Stimulated activated CD8-positive, alpha-beta memory T cell treated with anti-CD3 and anti-CD28 coated beads, Interleukin-12 subunit alpha, Interleukin-12 subunit beta, amount 100 ng/mL, for 24 hours (primary cell): ENCODE data around the gene FXR1.
"Not testable (repeated sequence)": the region's sequence is repeated elsewhere in the genome, so short reads cannot be mapped to it uniquely, and the experiment has no call there.

Experiments
- DNase-seq: peaks from one replicate; pipeline ENCODE4 v3.0.0-alpha.2; 2020; ENCODE audit errors: extremely low read depth

The FXR1 gene

GRCh38 chr3:180934638-180935037, 22.2 kb downstream of the FXR1 start:
- DNase-seq = no peak

GRCh38 chr3:180940826-180941225, 28.4 kb downstream of the FXR1 start:
- DNase-seq = no peak

DNA sequence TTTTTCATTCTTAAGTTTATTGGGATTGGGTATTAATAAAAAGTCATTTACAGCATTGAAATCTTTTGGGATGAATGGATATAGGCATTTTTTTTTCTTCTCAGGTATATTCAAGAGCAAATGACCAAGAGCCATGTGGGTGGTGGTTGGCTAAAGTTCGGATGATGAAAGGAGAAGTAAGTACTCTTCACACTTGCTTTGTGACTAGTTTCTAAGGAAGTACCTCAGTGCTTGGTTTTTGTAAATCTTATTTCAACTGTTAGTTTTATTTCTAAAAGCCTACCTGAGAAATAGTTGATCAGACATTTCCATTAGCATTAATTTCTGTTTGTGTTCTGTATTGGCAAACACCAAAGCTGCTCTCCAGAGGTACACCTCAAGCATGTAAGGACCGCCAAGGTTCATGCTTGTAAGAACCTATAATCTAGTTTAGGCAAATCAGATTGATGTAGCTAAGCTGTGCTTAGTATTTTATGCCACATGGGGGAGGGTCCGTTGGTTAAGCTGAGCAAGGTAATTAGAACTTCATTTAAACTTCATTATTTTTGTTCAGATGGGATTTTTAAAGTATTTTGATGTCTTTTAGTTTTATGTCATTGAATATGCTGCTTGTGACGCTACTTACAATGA, 35.4 kb downstream of the FXR1 start:
- DNase-seq = no peak

DNA sequence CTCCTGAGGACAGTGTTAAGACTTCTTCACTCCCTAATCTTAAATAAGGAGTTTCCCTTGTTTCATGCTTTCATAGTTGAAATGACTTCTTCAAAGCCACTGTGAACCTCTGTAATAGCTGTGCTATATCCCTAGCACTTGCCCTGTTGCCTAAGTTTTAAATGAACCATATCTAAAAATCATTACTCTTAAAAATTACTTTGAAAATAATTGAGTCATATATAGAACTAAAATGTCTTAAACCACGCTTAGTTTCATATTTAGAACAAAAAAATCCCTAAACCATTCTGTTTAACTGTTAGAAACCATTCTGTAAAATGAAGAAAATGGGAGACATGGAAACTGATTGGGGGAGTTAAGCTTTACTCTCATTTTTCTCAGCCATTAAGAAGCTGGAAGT, 47.2 kb downstream of the FXR1 start:
- no peak for DNase-seq

DNA sequence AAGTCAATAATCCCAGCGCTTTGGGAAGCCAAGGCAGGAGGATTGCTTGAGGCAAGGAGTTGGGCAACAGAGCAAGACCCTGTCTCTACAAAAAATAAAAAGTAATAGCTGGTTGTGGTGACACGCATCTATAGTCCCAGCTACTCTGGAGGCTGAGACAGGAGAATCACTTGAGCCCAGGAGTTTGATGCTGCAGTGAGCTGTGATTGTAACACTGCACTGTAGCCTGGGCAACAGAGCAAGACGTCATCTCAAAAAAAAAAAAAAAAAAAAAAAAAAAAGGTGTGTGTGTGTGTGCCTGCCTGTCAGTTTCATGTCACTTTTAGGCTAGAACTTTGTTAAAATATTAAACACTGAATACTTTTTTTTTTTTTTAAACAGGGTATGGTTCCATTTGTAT, 48.6 kb downstream of the FXR1 start:
- no peak for DNase-seq

DNA sequence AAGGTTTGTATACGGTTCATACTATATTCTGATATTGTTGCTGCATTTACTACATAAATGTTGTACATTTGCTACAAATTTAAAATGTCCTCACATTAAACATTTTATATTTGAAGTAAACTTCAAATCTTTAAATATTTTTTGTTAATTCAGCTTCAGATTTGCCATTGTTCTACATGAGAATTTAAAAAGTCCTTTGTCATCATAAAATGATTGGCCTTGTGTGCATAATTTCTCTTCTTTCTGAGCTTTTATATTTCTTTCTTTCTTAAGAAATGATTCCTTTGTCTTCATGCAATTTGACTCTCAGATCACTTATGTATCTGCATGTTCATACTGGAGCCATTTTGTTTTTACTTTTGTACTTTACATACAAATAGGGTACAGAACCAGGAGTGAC, 49.1 kb downstream of the FXR1 start:
- DNase-seq = no peak

- DNase-seq = no peak
Measured at GRCh38 chr3:180962530-180962929, 50.1 kb downstream of the FXR1 start.

DNA sequence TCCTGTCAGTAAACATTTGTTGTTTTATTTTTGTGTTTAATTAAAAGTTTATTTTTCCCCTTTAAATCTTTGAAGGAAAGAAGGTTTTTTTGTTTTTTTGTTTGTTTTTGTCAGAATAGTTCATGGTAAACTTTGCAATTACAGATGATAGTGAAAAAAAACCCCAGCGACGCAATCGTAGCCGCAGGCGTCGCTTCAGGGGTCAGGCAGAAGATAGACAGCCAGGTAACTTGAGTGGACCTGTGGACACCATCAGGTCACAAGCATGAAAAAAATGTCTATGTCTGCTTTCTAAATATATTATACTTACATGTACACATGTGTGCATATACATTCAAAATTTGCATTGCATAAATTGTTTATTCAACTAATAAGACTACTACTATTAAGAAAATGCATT, 58.5 kb downstream of the FXR1 start:
- no peak for DNase-seq

DNA sequence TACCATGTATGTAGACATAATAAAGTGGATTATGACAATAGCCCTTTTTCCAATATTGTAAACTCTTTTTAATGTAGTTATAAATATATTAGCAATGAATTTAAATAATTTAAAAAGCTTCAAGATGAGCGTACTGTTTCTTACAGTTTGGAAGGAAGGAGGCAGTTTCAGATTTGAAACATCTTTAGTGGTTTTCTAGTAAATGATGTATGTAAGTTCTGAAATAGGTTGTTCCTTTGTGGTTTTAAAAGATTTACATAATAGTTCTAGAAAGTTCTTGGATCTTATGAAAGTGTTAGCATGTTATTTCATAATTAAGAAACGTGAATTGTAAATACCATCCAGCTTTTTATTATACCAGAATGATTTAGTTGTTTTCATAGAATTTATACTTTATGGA, 61.1 kb downstream of the FXR1 start:
- no peak for DNase-seq

DNA sequence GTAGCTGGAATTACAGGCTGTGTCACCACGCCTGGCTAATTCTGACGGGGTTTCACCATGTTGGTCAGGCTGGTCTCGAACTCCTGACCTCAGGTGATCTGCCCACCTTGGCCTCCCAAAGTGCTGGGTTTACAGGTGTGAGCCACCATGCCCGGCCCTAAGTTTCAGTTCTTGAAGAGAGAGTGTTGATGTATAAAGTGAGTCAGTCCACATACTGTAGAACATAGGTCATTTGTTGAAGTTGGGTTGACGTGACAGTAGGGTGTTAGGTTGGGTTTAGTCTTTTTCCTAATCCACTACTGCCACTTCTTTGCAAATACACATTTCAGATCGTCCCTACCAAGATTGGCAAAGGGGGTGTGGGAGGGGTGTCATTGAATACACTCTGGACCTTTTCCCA, 61.8 kb downstream of the FXR1 start:
- DNase-seq = no peak

DNA sequence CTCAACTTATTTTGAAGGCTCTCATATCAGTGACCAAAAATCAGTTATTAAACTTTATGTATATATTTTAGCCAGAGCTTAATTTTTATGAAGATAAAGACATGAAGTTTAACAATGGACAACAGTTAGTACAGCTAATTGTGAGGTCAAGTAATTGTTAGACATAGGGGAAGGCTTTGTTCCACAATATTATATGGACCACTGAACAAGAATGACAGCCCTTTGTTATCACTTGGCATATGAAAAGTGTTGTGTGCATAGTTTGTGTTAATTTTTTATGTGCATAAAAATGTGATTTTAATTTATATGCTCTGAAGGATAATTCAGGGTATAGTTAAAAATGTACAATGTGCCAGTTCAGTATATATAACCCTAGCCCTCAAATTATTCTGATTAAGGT, 65.0 kb downstream of the FXR1 start:
- no peak for DNase-seq

DNA sequence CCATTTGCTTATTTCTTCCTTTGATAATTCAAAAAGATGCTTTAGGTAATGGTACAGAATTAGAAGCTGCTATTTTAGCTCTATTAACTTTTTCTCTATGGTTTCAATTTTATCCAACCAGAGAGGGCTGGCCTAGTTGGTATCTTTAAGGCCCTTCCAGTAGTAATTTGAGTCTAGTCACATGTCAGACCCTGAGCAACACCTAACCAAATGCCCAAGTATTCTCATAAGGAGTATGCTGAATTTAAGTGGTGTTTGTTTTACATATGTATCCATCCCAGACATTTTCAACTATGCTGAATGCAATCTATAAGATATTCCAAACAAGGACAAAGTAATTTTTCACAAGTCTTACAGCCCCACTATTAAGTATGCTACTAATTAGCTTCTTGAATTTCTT, 67.5 kb downstream of the FXR1 start:
- no peak for DNase-seq

DNA sequence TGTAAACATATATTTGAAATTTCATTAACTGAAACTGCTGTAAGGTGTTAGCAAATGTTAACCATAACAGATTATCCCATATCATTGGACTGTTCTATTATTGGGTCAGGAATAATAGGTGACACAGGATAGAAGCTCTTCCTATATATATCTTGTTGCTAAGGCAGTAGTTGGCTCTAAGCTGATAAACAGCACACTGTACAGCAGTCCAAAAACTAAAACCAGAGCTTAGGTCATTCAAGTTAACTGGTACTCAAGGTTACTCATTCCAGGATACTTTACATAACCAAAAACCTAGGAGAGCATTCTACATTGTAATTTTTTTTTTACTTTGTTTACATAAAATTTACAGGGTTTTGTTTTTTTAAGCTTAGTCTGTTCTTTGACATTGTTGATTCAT, 68.1 kb downstream of the FXR1 start:
- DNase-seq = no peak

DNA sequence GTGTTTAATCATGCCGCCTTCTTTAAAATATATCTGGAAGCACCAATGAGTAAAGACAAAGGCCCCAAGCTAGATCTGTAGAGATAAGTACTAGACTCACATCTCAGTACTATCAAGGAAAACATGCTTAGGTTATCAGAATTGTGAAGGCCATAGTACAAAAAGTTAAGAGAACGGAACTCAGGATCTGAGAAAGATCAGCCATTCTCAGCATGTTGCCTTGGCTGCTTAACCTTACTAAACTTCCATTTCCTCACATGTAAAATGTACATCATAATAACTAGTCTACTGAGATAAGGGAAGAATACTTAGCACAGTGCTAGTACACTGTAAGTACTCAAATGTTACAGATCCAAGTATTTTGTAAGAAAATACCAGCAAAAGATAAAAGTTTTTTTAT, 69.4 kb downstream of the FXR1 start:
- DNase-seq = no peak

DNA sequence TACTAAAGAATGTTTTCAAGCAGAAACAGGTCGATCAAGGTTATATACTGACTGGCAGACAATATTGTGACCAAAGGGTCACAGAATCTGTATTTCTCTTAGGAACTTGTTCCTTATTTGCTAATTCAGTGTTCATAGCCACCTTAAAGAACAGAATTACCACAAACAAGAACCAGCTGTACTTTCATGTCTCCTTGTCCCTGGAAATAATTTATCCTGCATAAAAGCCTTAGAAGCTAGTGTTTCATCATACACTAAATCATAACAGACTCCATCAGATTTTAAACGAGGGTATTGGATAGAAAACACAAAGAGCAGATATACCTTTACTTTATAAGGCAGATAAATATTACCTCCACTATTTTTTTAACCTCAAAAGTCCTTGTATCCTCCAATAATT, 70.7 kb downstream of the FXR1 start:
- DNase-seq = no peak

GRCh38 chr3:180986366-180986765, 73.9 kb downstream of the FXR1 start:
- DNase-seq = not testable (repeated sequence)

DNA sequence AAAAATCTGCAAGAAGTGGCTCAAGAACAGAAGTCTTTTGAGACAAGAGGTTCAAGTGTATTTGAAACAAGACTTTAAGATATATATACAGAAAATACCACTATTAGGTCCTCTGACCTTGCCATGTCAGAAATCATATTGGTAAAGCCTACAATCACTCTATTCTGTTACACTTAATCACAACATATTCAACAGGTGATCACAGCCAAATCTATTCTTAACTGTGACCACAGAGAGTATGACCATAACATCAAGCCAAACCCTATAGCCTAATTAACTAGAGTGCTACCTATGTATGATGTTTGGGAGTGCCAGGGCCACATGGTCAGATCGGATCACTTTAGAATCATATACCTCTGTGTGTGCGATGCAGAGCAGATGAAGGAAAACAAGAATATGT, 74.9 kb downstream of the FXR1 start:
- no peak for DNase-seq

- peak; percentile 77 for DNase-seq
Measured at GRCh38 chr3:180989291-180990163, 77.1 kb downstream of the FXR1 start, which contains the start of gene DNAJC19. TSS of gene DNAJC19 (minus strand) at chr3:180989736. CDS start at chr3:180989602, 134 bp downstream.

DNA sequence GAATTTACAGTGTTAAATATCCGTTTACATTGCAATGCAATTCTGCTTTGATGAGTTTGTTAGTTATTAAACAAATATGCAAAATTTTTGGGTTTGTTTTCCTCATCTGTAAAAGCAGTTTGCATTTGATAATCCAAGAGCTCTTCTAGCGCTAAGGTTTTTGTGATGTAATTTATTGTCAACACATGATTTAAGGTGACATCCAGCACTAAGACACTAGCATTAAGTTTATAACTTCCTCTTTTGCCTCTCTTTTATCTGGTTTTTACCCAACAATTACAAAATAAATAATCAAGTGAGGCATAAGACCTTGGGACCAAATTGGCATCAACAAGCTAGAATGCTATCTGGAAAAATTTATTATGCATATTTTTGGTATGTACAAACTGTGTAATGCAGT, 78.0 kb downstream of the FXR1 start:
- no peak for DNase-seq

GRCh38 chr3:180996415-180996932, 84.0 kb downstream of the FXR1 start:
- DNase-seq = no peak

DNA sequence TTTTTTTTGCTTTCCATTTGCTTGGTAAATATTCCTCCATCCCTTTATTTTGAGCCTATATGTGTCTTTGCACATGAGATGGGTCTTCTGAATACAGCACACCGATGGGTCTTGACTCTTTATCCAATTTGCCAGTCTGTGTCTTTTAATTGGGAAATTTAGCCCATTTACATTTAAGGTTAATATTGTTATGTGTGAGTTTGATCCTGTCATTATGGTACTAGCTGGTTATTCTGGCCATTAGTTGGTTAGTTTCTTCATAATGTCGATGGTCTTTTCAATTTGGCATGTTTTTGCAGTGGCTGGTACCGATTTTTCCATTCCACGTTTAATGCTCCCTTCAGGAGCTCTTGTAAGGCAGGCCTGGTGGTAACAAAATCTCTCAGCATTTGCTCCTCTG, 89.9 kb downstream of the FXR1 start:
- DNase-seq = not testable (repeated sequence)

GRCh38 chr3:181003469-181003868, 91.0 kb downstream of the FXR1 start:
- DNase-seq = not testable (repeated sequence)

DNA sequence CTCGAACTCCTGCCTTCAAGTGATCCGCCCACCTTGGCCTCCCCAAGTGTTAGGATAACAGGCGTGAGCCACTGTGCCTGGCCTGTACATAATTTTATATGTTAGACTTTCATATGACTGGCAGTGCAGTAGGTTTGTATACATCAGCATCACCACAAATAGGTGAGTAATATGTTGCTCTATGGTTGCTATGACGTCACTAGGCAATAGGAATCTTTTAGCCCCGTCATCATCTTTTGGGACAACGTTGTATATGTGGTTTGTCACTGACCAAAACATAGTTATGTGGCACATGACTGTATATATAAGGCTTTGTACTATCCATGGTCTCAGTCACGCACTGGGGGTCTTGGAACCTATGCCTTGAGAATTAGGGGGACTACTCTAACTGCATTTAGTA, 94.1 kb downstream of the FXR1 start:
- DNase-seq = no peak
